NCI-H2227 (cell line): Measurements from ENCODE around the gene VSX2.
"Not testable (repeated sequence)": the region's sequence is repeated elsewhere in the genome, so short reads cannot be mapped to it uniquely, and the experiment has no call there.

Source experiments
- DNase-seq: peaks from one replicate; lab custom pipeline; 2025; ENCODE audit not compliant: unreplicated experiment; lab: John Stamatoyannopoulos, UW

Gene VSX2

DNA sequence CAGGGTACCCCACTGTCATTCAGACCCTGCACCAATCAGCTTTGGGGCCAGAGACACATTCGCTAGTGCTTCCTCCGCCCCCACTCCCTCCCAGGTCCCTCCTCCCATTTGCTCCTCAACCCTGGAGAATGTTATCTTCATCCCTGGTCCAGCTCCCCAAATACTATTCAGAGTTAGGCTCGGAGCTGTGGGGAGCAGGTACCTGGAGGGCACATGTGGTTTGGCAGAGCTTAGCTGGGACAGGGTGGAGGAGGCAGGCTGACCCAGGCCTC lies 19.5 kb downstream of the VSX2 start:
- no peak for DNase-seq

DNA sequence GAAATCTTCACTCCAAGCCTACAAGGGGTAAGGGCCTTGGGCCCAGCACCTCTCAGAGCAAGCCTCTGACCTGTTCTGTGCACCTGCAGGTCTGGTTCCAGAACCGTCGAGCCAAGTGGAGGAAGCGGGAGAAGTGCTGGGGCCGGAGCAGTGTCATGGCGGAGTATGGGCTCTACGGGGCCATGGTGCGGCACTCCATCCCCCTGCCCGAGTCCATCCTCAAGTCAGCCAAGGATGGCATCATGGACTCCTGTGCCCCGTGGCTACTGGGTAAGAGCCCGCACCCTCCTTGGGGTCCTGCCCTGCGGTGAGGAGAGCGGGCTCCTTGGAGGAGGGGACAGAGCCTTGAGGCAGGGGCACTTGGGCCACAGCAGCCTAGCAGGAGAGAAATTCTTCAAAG lies 20.3 kb downstream of the VSX2 start:
- no peak for DNase-seq

- no peak for DNase-seq
These were observed 21.4 kb downstream of the VSX2 start for GRCh38 chr14:74260525-74261233.

- DNase-seq, result no peak
These were observed 22.0 kb downstream of the VSX2 start for GRCh38 chr14:74261288-74261687.

DNA sequence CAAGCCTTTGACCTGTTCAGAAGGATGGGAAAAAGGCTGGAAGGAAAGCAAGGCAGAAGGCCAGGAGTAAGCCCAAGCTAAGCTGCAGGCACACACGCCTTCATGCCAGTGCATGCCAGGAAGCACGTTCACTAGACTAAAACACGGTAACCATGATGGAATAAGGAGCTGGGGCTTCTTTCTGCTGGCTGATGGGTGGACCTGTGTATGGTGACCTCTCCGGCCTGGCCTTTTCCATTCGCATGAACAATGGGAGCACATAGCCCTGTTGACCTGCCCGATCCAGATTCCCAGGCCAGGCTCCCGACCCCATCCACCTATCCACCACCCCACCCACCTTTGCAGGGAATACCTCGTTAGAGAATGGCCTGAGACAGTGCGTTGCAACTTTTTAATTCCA lies 22.8 kb downstream of the VSX2 start:
- no peak for DNase-seq

DNA sequence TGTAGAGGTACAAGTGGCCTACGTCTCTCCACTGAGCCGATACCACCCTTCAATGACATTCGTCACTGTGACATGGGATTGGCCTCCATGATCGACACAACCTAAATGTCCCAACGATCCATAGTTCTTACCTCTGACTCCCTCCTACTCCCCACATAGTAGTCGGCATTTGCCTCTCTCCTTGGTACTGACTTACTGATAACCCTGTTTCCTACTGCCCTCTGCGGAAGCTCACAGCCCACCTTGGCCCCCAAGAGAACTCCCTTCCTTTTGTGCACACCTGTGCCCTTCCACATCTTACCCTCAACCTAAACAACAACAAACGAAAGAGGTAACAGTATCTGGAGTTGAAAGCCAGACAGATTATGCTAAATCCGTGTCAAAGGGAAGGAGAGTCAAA lies 23.9 kb downstream of the VSX2 start:
- DNase-seq, result no peak

- no peak for DNase-seq
These were observed 24.7 kb downstream of the VSX2 start for GRCh38 chr14:74263921-74264320.

DNA sequence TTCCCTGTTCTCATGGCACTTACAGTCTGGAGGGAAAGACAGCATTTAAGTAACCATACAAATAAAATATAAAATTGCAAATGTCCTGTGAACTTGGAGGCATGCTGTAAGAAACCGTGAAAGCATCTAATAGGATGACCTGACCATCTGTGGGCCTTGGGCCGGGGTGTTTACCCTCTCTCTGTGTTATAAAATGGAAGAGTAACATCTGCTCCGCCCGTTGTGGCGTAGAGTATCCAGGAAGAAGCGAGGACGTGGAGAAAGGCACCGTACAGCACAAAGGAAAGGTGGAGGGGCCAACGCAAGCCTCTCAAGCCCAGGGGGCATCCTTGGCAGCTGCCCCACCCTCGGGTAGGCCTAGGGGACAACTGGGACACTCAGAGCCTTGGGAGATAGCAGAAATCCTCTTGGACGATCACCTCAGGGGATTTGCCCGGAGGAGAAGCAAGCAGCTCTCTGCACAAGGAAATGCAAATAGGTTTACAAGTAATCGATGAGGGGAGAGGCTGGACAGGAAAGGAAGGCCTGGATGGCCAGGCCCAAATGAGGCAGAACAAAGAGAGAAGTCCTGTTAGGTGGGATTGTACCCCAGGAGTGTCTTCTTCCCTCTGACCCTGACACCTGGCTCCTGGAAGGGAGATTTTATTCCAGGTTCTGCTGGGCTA lies 26.2 kb downstream of the VSX2 start:
- DNase-seq, result no peak

DNA sequence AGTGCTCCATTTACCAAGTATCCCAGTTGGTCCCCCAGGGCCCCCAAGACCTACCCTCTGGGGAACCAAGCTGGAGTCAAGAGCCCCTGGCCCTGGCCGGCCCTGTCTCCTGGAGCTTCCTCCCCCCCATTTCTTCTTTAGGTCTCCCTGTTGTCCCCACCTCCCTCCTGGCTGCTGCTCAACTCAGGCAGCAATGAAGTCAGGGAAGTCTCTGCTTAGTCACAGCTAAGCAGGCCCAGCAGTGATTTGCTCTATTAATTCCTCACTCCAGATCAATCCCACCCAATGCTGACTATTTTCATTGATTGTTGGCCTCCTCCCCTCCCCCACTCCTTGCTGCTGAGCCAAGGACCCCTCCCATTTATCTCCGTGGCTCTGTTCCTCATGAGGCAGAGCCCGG lies 28.3 kb downstream of the VSX2 start:
- no peak for DNase-seq

DNA sequence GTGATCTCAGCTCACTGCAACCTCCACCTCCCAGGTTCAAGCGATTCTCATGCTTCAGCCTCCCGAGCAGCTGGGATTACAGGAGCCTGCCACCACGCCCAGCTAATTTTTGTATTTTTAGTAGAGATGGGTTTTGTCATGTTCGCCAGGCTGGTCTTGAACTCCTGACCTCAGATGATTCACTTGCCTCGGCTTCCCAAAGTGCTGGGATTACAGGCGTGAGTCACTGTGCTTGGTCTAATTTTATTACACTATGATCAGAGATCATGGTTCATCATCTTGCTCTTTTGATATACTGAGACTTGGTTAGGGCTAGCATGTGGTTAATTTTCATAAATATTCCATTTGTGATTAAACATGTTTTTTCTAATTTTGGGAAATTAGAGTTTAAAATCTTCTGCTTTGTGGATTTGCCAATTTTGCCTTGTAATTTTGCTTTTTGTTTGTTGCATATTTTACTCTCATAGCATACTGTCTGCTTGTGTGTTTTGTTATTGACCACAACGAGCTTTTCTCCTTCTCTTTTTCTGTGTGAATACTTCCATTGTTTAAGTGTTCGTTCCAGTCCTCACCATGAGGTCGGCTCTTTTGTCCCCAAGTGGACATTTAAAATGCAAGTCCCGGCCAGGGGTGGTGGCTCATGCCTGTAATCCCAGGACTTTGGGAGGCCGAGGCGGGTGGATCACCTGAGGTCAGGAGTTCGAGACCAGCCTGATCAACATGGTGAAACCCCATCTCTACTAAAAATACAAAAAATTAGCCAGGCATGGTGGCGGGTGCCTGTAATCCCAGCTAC lies 31.3 kb downstream of the VSX2 start:
- not testable (repeated sequence) for DNase-seq

DNA sequence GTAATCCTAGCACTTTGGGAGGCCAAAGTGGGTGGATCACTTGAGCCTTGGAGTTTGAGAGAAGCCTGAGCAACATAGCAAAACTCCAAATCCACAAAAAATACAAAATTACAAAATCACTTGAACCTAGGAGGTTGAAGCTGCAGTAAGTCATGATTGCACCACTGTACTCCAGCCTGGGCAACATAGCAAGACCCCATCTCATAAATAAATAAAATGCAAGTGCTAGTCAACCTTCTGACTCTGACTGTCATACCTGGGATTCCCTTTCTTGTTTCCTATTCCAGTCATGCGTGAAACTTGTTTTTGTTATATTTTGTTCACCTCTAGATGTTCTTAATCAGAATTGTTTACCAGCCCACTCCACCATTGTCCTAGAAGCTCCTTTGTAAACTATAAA lies 32.1 kb downstream of the VSX2 start:
- no peak for DNase-seq

GRCh38 chr14:74275241-74275841 lies 36.1 kb downstream of the VSX2 start:
- DNase-seq, result no peak

DNA sequence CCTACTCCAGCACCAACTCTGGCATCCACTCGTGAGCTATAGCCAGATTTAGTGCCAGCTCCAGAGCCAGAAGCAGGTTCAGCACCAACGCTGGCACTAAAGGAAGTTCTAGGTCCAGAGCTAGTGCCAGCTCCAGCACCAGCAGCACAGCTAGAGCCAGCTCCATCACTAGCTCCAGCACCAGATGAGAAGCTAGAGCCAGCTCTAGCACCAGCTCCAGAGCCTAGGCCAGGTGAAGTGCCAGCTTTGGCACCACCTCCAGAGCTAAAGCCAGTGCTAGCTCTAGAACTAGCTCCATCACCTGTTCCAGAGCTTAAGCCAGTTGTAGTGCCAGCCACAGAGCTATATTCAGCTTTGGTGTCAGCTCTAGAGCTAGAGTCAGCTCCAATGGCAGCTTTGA lies 38.8 kb downstream of the VSX2 start:
- no peak for DNase-seq

- no peak for DNase-seq
These were observed 41.8 kb downstream of the VSX2 start for GRCh38 chr14:74281069-74281468.

GRCh38 chr14:74286736-74287135 lies 47.5 kb downstream of the VSX2 start:
- DNase-seq, result no peak

DNA sequence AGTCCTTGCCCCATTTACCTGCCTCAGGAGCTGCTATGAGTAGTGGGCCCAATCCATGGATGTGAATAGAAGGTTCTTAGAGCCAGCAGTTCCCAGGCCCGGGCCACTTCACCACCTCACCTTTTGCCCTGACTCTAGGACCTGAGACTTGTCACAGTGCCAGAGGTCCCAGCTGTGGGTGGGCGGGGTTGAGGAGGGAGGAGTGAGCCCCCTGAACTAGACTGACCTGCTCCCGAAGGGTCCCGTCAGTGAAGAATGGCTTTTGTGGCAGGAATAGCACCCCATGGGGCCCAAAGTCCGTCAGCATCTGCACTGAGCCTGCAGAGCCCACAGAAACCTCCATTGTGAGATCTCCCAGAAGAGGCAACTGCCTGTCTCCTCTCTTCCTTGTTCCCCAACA lies 50.6 kb downstream of the VSX2 start:
- no peak for DNase-seq

GRCh38 chr14:74290415-74290814 lies 51.2 kb downstream of the VSX2 start:
- peak; percentile 41 for DNase-seq

- DNase-seq, result no peak
These were observed 52.8 kb downstream of the VSX2 start for GRCh38 chr14:74292061-74292460.

DNA sequence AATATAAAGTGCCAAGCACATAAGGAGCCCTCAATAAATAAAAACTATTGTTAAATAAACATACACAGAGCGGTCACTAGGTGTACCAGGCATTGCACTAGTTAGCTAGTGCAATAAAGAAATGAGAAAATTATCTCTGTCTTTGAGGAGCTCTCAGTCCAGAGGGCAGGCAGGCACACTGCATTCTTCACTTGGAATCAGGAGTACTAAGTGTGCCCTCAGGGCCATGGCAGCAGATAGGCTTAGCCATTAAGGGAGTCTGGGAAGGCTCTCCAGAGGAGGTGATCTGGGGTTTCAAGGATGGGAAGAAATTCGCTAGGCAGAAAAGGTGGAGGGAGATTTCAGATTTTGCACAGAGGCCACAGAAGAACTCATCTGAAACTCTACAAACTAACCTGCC lies 54.4 kb downstream of the VSX2 start:
- DNase-seq, result no peak

DNA sequence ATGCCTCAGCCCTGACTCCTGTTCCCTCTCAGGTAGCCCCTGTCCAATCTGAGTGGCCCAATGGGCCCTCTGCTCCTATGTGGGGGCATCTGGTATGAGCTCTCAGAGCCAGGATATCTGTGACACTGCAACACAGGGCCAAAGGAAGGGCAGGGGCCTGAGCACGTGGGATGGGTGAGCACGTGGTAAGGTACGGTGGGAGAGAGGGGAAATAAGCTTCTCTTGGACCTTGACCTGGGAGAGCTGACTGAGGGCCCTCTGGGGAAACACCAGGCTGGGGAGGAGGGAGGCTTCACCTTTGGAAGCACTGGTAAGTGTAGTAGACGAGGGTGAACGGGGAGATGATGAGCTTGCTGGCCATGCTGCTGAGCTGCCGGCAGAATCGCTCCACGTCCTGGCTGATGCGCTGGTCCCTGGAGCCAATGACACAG lies 56.8 kb downstream of the VSX2 start:
- no peak for DNase-seq

- DNase-seq, result no peak
These were observed 58.7 kb downstream of the VSX2 start for GRCh38 chr14:74297986-74298385.

GRCh38 chr14:74299061-74299545 lies 59.9 kb downstream of the VSX2 start:
- no peak for DNase-seq
